VCaP (cell line): Measurements from ENCODE around the gene ZFYVE21.

Source experiments
- H3K27ac ChIP-seq: fragments of 450-650 bp; 2 replicates; pipeline ENCODE4 v1.5.1; 2017
- CTCF ChIP-seq: fragments of 450-650 bp; conservative IDR thresholded peaks from 2 replicates; pipeline ENCODE4 v1.5.1; 2017; ENCODE audit warnings: mild to moderate bottlenecking, moderate library complexity

The ZFYVE21 gene

GRCh38 chr14:103698380-103699260 lies 17.0 kb upstream of the ZFYVE21 start:
- H3K27ac ChIP-seq: peak overlapping the region; percentile 85
- TF ChIP-seq CTCF: no peak

- TF ChIP-seq CTCF: no peak
- H3K27ac ChIP-seq: peak overlapping the region; percentile 85
Measured at GRCh38 chr14:103699261-103699661, 16.3 kb upstream of the ZFYVE21 start.

- peak overlapping the region; percentile 85 for H3K27ac ChIP-seq
- no peak for TF ChIP-seq CTCF
Measured at GRCh38 chr14:103699901-103700752, 15.5 kb upstream of the ZFYVE21 start.

GRCh38 chr14:103700753-103701490 lies 14.7 kb upstream of the ZFYVE21 start:
- no peak overlapping the region for H3K27ac ChIP-seq
- TF ChIP-seq CTCF: no peak

GRCh38 chr14:103702095-103702494 lies 13.5 kb upstream of the ZFYVE21 start:
- TF ChIP-seq CTCF: no peak
- no peak overlapping the region for H3K27ac ChIP-seq

- no peak overlapping the region for H3K27ac ChIP-seq
- no peak for TF ChIP-seq CTCF
Measured at GRCh38 chr14:103702497-103703432, 12.8 kb upstream of the ZFYVE21 start.
